ENCODE results near the gene SF3B4.
"Not testable (repeated sequence)": the region's sequence is repeated elsewhere in the genome, so short reads cannot be mapped to it uniquely, and the experiment has no call there.

SF3B4 gene

GRCh38 chr1:149942885-149943284, 15.3 kb upstream of the SF3B4 start:
- TF ChIP-seq CTCF (IDR thresholded peaks at IDR 0.05; ENCODE audit: borderline replicate concordance, control extremely low read depth, extremely low read depth, insufficient read depth, missing control alignments), result no peak
- no peak for DNase-seq (ENCODE audit: low spot score)
- in situ Hi-C loops (cut with MboI; ENCODE audit: low sequenced_read_pairs, unreplicated experiment), result no loop called here

- in situ Hi-C loops (cut with MboI; ENCODE audit: low sequenced_read_pairs, unreplicated experiment), result no loop called here
- TF ChIP-seq CTCF (IDR thresholded peaks at IDR 0.05; ENCODE audit: borderline replicate concordance, control extremely low read depth, extremely low read depth, insufficient read depth, missing control alignments), result no peak
- DNase-seq (ENCODE audit: low spot score), result no peak
Observed at GRCh38 chr1:149942207-149942606, 14.6 kb upstream of the SF3B4 start.

- no peak for TF ChIP-seq CTCF (IDR thresholded peaks at IDR 0.05; ENCODE audit: borderline replicate concordance, control extremely low read depth, extremely low read depth, insufficient read depth, missing control alignments)
- no peak for DNase-seq (ENCODE audit: low spot score)
- in situ Hi-C loops (cut with MboI; ENCODE audit: low sequenced_read_pairs, unreplicated experiment), result no loop called here
Observed at GRCh38 chr1:149940427-149940826, 12.8 kb upstream of the SF3B4 start.

- in situ Hi-C loops (cut with MboI; ENCODE audit: low sequenced_read_pairs, unreplicated experiment); DNase-seq (ENCODE audit: low spot score): not testable (repeated sequence)
Observed at GRCh38 chr1:149938668-149939003, 11.0 kb upstream of the SF3B4 start.

- no peak for TF ChIP-seq CTCF (IDR thresholded peaks at IDR 0.05; ENCODE audit: borderline replicate concordance, control extremely low read depth, extremely low read depth, insufficient read depth, missing control alignments)
- DNase-seq (ENCODE audit: low spot score), result no peak
- in situ Hi-C loops (cut with MboI; ENCODE audit: low sequenced_read_pairs, unreplicated experiment), result no loop called here
Observed at GRCh38 chr1:149937759-149938158, 10.2 kb upstream of the SF3B4 start.

GRCh38 chr1:149936992-149937705, 9.5 kb upstream of the SF3B4 start:
- no peak for DNase-seq (ENCODE audit: low spot score)
- in situ Hi-C loops (cut with MboI; ENCODE audit: low sequenced_read_pairs, unreplicated experiment), result no loop called here

More at GRCh38 chr1:149936992-149937705, 9.5 kb upstream of the SF3B4 start:
- no peak for TF ChIP-seq CTCF (IDR thresholded peaks at IDR 0.05; ENCODE audit: borderline replicate concordance, control extremely low read depth, extremely low read depth, insufficient read depth, missing control alignments)
